Activated naive CD8-positive, alpha-beta T cell treated with anti-CD3 and anti-CD28 coated beads, Interleukin-2, amount 10 ng/mL, durations not matched to agents 7 days and 5 days (primary cell): Measurements from ENCODE around the gene NT5E. TPM values are rescaled to one million over a fixed set of nuclear protein-coding genes. Genes with fewer than 3 reads are reported as not detected.
"Not testable (repeated sequence)": the region's sequence is repeated elsewhere in the genome, so short reads cannot be mapped to it uniquely, and the experiment has no call there.

ENCODE experiments used
- ATAC-seq: fragments of 150-1000 bp; cut with Tn5 transposase; one replicate; pipeline ENCODE4 v1.10.0; 2021; ENCODE audit warnings: low read depth, moderate library complexity
- POLR2A ChIA-PET: fragments of 350-600 bp; sonication (Branson Sonifier 250); formaldehyde crosslinking; loops from one replicate; lab custom pipeline; 2021; ENCODE audit warnings: antibody characterized with exemption; lab: Charles Lee
- DNase-seq: peaks from one replicate; pipeline ENCODE4 v3.0.0; 2021
- H3K27ac Mint-ChIP-seq: one replicate; pipeline ENCODE4 v1.8.0; 2022; ENCODE audit warnings: mild to moderate bottlenecking, mixed read lengths
- H3K27me3 Mint-ChIP-seq: one replicate; pipeline ENCODE4 v1.8.0; 2022; ENCODE audit warnings: mild to moderate bottlenecking, moderate library complexity, mixed read lengths
- H3K36me3 Mint-ChIP-seq: one replicate; pipeline ENCODE4 v1.8.0; 2021; ENCODE audit warnings: mild to moderate bottlenecking, mixed read lengths
- H3K4me1 Mint-ChIP-seq: one replicate; pipeline ENCODE4 v1.8.0; 2021; ENCODE audit warnings: mixed read lengths
- H3K4me3 Mint-ChIP-seq: one replicate; pipeline ENCODE4 v1.8.0; 2022; ENCODE audit warnings: mild to moderate bottlenecking, moderate library complexity, mixed read lengths
- H3K9me3 Mint-ChIP-seq: one replicate; pipeline ENCODE4 v1.8.0; 2021; ENCODE audit warnings: mixed read lengths
- total RNA-seq, 2 experiments: library from RNA; stranded (reverse); gene quantifications; one replicate each; pipeline ENCODE4 v1.2.3, GENCODE V29; 2021

Gene NT5E
- total RNA-seq, 2 experiments from 2014 or later, result 26.8 to 30.7 TPM

- no peaks in the 10 kb centered on the region for H3K9me3 Mint-ChIP-seq
- DNase-seq (no peak), ATAC-seq (no peak)
- no peaks in the 10 kb centered on the region for H3K4me1 Mint-ChIP-seq
- POLR2A ChIA-PET, result no interaction called here
- H3K4me3 Mint-ChIP-seq, result no peak overlapping the region
- H3K36me3 Mint-ChIP-seq, result peaks cover 2% of the 10 kb centered on the region
- no peaks in the 10 kb centered on the region for H3K27me3 Mint-ChIP-seq
- H3K27ac Mint-ChIP-seq, result no peak overlapping the region
Observed at GRCh38 chr6:85490516-85491248, 40.8 kb downstream of the NT5E start.

- H3K9me3 Mint-ChIP-seq, result peaks cover 12% of the 10 kb centered on the region
- peaks cover 22% of the 10 kb centered on the region for H3K36me3 Mint-ChIP-seq
- H3K27ac Mint-ChIP-seq, result no peak overlapping the region
- DNase-seq (no peak), ATAC-seq (no peak)
- H3K4me1 Mint-ChIP-seq, result peaks cover 3% of the 10 kb centered on the region
- H3K4me3 Mint-ChIP-seq, result no peak overlapping the region
- POLR2A ChIA-PET, result no interaction called here
- H3K27me3 Mint-ChIP-seq, result no peaks in the 10 kb centered on the region
Observed at GRCh38 chr6:85493389-85493788, 43.5 kb downstream of the NT5E start.

GRCh38 chr6:85494547-85495536 is 45.0 kb downstream of the NT5E start:
- H3K36me3 Mint-ChIP-seq, result peaks cover 23% of the 10 kb centered on the region
- no peak overlapping the region for H3K4me3 Mint-ChIP-seq
- H3K27ac Mint-ChIP-seq, result no peak overlapping the region
- peaks cover 9% of the 10 kb centered on the region for H3K4me1 Mint-ChIP-seq
- POLR2A ChIA-PET, result no interaction called here
- ATAC-seq (no peak), DNase-seq (no peak)
- H3K9me3 Mint-ChIP-seq, result peaks cover 12% of the 10 kb centered on the region
- H3K27me3 Mint-ChIP-seq, result no peaks in the 10 kb centered on the region

- H3K27me3 Mint-ChIP-seq, result no peaks in the 10 kb centered on the region
- peaks cover 30% of the 10 kb centered on the region for H3K36me3 Mint-ChIP-seq
- peaks cover 9% of the 10 kb centered on the region for H3K4me1 Mint-ChIP-seq
- H3K27ac Mint-ChIP-seq, result no peak overlapping the region
- DNase-seq, result no peak
- POLR2A ChIA-PET, result no interaction called here
- H3K9me3 Mint-ChIP-seq, result peaks cover 12% of the 10 kb centered on the region
- H3K4me3 Mint-ChIP-seq, result no peak overlapping the region
- no peak for ATAC-seq
Observed at GRCh38 chr6:85496009-85496579, 46.2 kb downstream of the NT5E start.

GRCh38 chr6:85496856-85497255 is 47.0 kb downstream of the NT5E start:
- H3K4me3 Mint-ChIP-seq, result no peak overlapping the region
- no peak for ATAC-seq
- POLR2A ChIA-PET, result no interaction called here
- peaks cover 12% of the 10 kb centered on the region for H3K9me3 Mint-ChIP-seq
- peaks cover 30% of the 10 kb centered on the region for H3K36me3 Mint-ChIP-seq
- no peaks in the 10 kb centered on the region for H3K27me3 Mint-ChIP-seq
- H3K27ac Mint-ChIP-seq, result no peak overlapping the region
- no peak for DNase-seq
- H3K4me1 Mint-ChIP-seq, result peaks cover 9% of the 10 kb centered on the region

GRCh38 chr6:85498596-85499258 is 48.8 kb downstream of the NT5E start:
- POLR2A ChIA-PET, result no interaction called here
- H3K36me3 Mint-ChIP-seq, result peaks cover 34% of the 10 kb centered on the region

GRCh38 chr6:85506441-85507093 is 56.7 kb downstream of the NT5E start:
- H3K4me1 Mint-ChIP-seq, result no peaks in the 10 kb centered on the region
- no peak for DNase-seq
- peaks cover 24% of the 10 kb centered on the region for H3K36me3 Mint-ChIP-seq
- no peak overlapping the region for H3K4me3 Mint-ChIP-seq
- H3K9me3 Mint-ChIP-seq, result no peaks in the 10 kb centered on the region
- ATAC-seq, result no peak
- POLR2A ChIA-PET, result no interaction called here
- H3K27ac Mint-ChIP-seq, result no peak overlapping the region
- no peaks in the 10 kb centered on the region for H3K27me3 Mint-ChIP-seq

More at GRCh38 chr6:85498596-85499258, 48.8 kb downstream of the NT5E start:
- Mint-ChIP-seq H3K9me3 (peaks cover 12% of the 10 kb centered on the region), H3K27me3 (no peaks in the 10 kb centered on the region), H3K4me1 (peaks cover 9% of the 10 kb centered on the region), H3K27ac (no peak overlapping the region), H3K4me3 (no peak overlapping the region)
- DNase-seq, result no peak
- ATAC-seq, result no peak

GRCh38 chr6:85516168-85516567 is 66.3 kb downstream of the NT5E start:
- ATAC-seq (no peak), DNase-seq (no peak)
- H3K4me3 Mint-ChIP-seq, result no peak overlapping the region
- peaks cover 27% of the 10 kb centered on the region for H3K36me3 Mint-ChIP-seq
- no peaks in the 10 kb centered on the region for H3K9me3 Mint-ChIP-seq
- no peaks in the 10 kb centered on the region for H3K27me3 Mint-ChIP-seq
- no peaks in the 10 kb centered on the region for H3K4me1 Mint-ChIP-seq
- POLR2A ChIA-PET, result no interaction called here
- no peak overlapping the region for H3K27ac Mint-ChIP-seq

GRCh38 chr6:85524281-85524680 is 74.4 kb downstream of the NT5E start:
- not testable (repeated sequence) for H3K4me3 Mint-ChIP-seq, H3K4me1 Mint-ChIP-seq, H3K9me3 Mint-ChIP-seq, H3K27me3 Mint-ChIP-seq, ATAC-seq, DNase-seq
- Mint-ChIP-seq H3K27ac (peak overlapping the region; percentile 30), H3K36me3 (peaks cover 40% of the 10 kb centered on the region)
- POLR2A ChIA-PET, result interaction anchor here (1.9 kb wide), 1 partner anchor 154 kb away, joined by 4 read pairs; no protein-coding TSS in a partner anchor

GRCh38 chr6:85537055-85537494 is 87.2 kb downstream of the NT5E start:
- Mint-ChIP-seq H3K36me3 (peaks cover 6% of the 10 kb centered on the region), H3K4me1 (peaks cover 1% of the 10 kb centered on the region), H3K9me3 (no peaks in the 10 kb centered on the region), H3K4me3 (no peak overlapping the region), H3K27ac (no peak overlapping the region), H3K27me3 (no peaks in the 10 kb centered on the region)
- DNase-seq (no peak), ATAC-seq (no peak)
- POLR2A ChIA-PET, result interaction anchor here (1.1 kb wide), 1 partner anchor 141 kb away, joined by 3 read pairs; no protein-coding TSS in a partner anchor

- no peak for ATAC-seq
- Mint-ChIP-seq H3K27ac (no peak overlapping the region), H3K4me1 (no peaks in the 10 kb centered on the region), H3K4me3 (no peak overlapping the region), H3K27me3 (no peaks in the 10 kb centered on the region), H3K36me3 (peaks cover 16% of the 10 kb centered on the region), H3K9me3 (no peaks in the 10 kb centered on the region)
- POLR2A ChIA-PET, result no interaction called here
- DNase-seq, result no peak
Observed at GRCh38 chr6:85544776-85545175, 94.9 kb downstream of the NT5E start.
